ENCODE results near the gene MRPS9. TPM values are rescaled to one million over a fixed set of nuclear protein-coding genes. Genes with fewer than 3 reads are reported as not detected.

The MRPS9 gene
- total RNA-seq, 2 experiments from 2014 or later: 7.3 to 9.2 TPM

GRCh38 chr2:105135436-105135835, 97.6 kb downstream of the MRPS9 start:
- TF ChIP-seq, protein P1, sequence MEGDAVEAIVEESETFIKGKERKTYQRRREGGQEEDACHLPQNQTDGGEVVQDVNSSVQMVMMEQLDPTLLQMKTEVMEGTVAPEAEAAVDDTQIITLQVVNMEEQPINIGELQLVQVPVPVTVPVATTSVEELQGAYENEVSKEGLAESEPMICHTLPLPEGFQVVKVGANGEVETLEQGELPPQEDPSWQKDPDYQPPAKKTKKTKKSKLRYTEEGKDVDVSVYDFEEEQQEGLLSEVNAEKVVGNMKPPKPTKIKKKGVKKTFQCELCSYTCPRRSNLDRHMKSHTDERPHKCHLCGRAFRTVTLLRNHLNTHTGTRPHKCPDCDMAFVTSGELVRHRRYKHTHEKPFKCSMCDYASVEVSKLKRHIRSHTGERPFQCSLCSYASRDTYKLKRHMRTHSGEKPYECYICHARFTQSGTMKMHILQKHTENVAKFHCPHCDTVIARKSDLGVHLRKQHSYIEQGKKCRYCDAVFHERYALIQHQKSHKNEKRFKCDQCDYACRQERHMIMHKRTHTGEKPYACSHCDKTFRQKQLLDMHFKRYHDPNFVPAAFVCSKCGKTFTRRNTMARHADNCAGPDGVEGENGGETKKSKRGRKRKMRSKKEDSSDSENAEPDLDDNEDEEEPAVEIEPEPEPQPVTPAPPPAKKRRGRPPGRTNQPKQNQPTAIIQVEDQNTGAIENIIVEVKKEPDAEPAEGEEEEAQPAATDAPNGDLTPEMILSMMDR (IDR thresholded peaks at IDR 0.05): no peak
- H3K9me3 ChIP-seq (ENCODE audit: control insufficient read depth in 1 of 2, insufficient read depth in 1 of 2, low read length in 2 of 2): no peaks in the 10 kb centered on the region
- Mint-ChIP-seq H3K36me3 (ENCODE audit: low read depth) (no peaks in the 10 kb centered on the region), H3K4me1 (ENCODE audit: low read depth) (no peaks in the 10 kb centered on the region), H3K27ac (no peak overlapping the region), H3K4me3 (no peak overlapping the region), H3K27me3 (peaks cover 42% of the 10 kb centered on the region), H3K9me3 (no peaks in the 10 kb centered on the region)
- H3K4me3 ChIP-seq (ENCODE audit: low read length): no peak overlapping the region
- H3K4me1 ChIP-seq (ENCODE audit: insufficient read depth, low read length): no peaks in the 10 kb centered on the region
- CTCF ChIA-PET: no interaction called here
- intact Hi-C loops (cut with DNase I, micrococcal nuclease): no loop called here
- peaks cover 0 to 2% of the 10 kb centered on the region in 2 experiments for H3K27me3 ChIP-seq (ENCODE audit: control insufficient read depth in 1 of 2, insufficient read depth in 2 of 2, low read length in 2 of 2)
- no peak overlapping the region for H3K27ac ChIP-seq (ENCODE audit: low read depth in 1 of 2, low read length in 2 of 2)
- POLR2A ChIA-PET: no interaction called here
- no peak for ATAC-seq (ENCODE audit: poor library complexity)
- DNase-seq: no peak
- H3K36me3 ChIP-seq (ENCODE audit: insufficient read depth, low read length): no peaks in the 10 kb centered on the region

- H3K27ac ChIP-seq (ENCODE audit: low read depth in 1 of 2, low read length in 2 of 2): no peak overlapping the region
- no peaks in the 10 kb centered on the region for H3K36me3 ChIP-seq (ENCODE audit: insufficient read depth, low read length)
- no peaks in the 10 kb centered on the region for H3K9me3 ChIP-seq (ENCODE audit: control insufficient read depth in 1 of 2, insufficient read depth in 1 of 2, low read length in 2 of 2)
- no peak overlapping the region for H3K27ac Mint-ChIP-seq
- peaks cover 0 to 2% of the 10 kb centered on the region in 2 experiments for H3K27me3 ChIP-seq (ENCODE audit: control insufficient read depth in 1 of 2, insufficient read depth in 2 of 2, low read length in 2 of 2)
- DNase-seq (no peak), ATAC-seq (ENCODE audit: poor library complexity) (no peak)
- intact Hi-C loops (cut with DNase I, micrococcal nuclease): no loop called here
- TF ChIP-seq, protein P1 (IDR thresholded peaks at IDR 0.05): no peak
- H3K4me1 Mint-ChIP-seq (ENCODE audit: low read depth): no peaks in the 10 kb centered on the region
- no peaks in the 10 kb centered on the region for H3K36me3 Mint-ChIP-seq (ENCODE audit: low read depth)
- CTCF ChIA-PET: no interaction called here
- H3K4me3 Mint-ChIP-seq: no peak overlapping the region
- no peak overlapping the region for H3K4me3 ChIP-seq (ENCODE audit: low read length)
- H3K4me1 ChIP-seq (ENCODE audit: insufficient read depth, low read length): no peaks in the 10 kb centered on the region
- peaks cover 42% of the 10 kb centered on the region for H3K27me3 Mint-ChIP-seq
- POLR2A ChIA-PET: no interaction called here
- H3K9me3 Mint-ChIP-seq: no peaks in the 10 kb centered on the region
Measured at GRCh38 chr2:105136394-105136793, 98.5 kb downstream of the MRPS9 start.

DNA sequence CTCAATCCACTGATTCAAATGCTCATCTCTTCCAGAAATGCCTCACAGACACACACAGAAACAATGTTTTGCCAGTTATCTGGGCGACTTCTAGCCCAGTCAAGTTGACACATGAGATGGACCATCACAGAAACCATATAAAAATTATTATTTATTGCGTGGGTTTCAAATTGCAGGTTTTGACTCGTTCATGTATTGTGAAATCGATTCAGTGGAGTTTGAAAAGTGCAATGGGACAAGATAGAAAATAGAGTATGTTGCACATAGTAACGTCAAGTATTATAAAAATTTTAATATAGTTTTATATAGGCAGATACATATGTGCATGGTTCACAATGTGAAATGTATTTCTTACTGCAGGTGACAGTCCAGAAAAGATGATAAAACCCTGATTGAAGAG, 100.8 kb downstream of the MRPS9 start:
- ChIA-PET POLR2A (no interaction called here), CTCF (no interaction called here)
- Mint-ChIP-seq H3K9me3 (no peaks in the 10 kb centered on the region), H3K4me3 (no peak overlapping the region), H3K27ac (no peak overlapping the region), H3K27me3 (peaks cover 49% of the 10 kb centered on the region), H3K4me1 (ENCODE audit: low read depth) (peaks cover 4% of the 10 kb centered on the region), H3K36me3 (ENCODE audit: low read depth) (no peaks in the 10 kb centered on the region)
- peaks cover 0 to 3% of the 10 kb centered on the region in 2 experiments for H3K9me3 ChIP-seq (ENCODE audit: control insufficient read depth in 1 of 2, insufficient read depth in 1 of 2, low read length in 2 of 2)
- TF ChIP-seq, protein P1 (IDR thresholded peaks at IDR 0.05): no peak
- intact Hi-C loops (cut with DNase I, micrococcal nuclease): no loop called here
- DNase-seq (no peak), ATAC-seq (ENCODE audit: poor library complexity) (no peak)
- H3K4me1 ChIP-seq (ENCODE audit: insufficient read depth, low read length): peaks cover 4% of the 10 kb centered on the region
- H3K36me3 ChIP-seq (ENCODE audit: insufficient read depth, low read length): no peaks in the 10 kb centered on the region
- peaks cover 12 to 14% of the 10 kb centered on the region in 2 experiments for H3K27me3 ChIP-seq (ENCODE audit: control insufficient read depth in 1 of 2, insufficient read depth in 2 of 2, low read length in 2 of 2)
- H3K4me3 ChIP-seq (ENCODE audit: low read length): no peak overlapping the region
- no peak overlapping the region for H3K27ac ChIP-seq (ENCODE audit: low read depth in 1 of 2, low read length in 2 of 2)

All from CD4-positive, alpha-beta T cell (primary cell).